Fibroblast of skin of left quadriceps (primary cell): Measurements from ENCODE around the gene NIM1K.
"Not testable (repeated sequence)": the region's sequence is repeated elsewhere in the genome, so short reads cannot be mapped to it uniquely, and the experiment has no call there.

ENCODE experiments used
- DNase-seq, 2 experiments: peaks; one replicate each; pipeline ENCODE4 v3.0.0-alpha.2; 2013; ENCODE audit warnings: low read depth in 2 of 2

The NIM1K gene

GRCh38 chr5:43190755-43191603, 1.0 kb upstream of the NIM1K start:
- DNase-seq = no peak

GRCh38 chr5:43192558-43193180, 644 bp downstream of the NIM1K start:
- no peak for DNase-seq

- DNase-seq = peak; percentile 86 to 88
These were observed 1.3 kb downstream of the NIM1K start for GRCh38 chr5:43193181-43193893.

- no peak for DNase-seq
These were observed 1.9 kb downstream of the NIM1K start for GRCh38 chr5:43193894-43194265.

- DNase-seq = no peak
These were observed 3.7 kb downstream of the NIM1K start for GRCh38 chr5:43195670-43196265.

GRCh38 chr5:43197535-43197934, 5.5 kb downstream of the NIM1K start:
- DNase-seq = no peak

GRCh38 chr5:43201442-43201841, 9.4 kb downstream of the NIM1K start:
- not testable (repeated sequence) for DNase-seq

GRCh38 chr5:43202380-43202779, 10.4 kb downstream of the NIM1K start:
- DNase-seq = no peak

GRCh38 chr5:43203373-43203772, 11.3 kb downstream of the NIM1K start:
- no peak for DNase-seq

GRCh38 chr5:43204958-43205357, 12.9 kb downstream of the NIM1K start:
- no peak for DNase-seq

GRCh38 chr5:43207601-43208000, 15.6 kb downstream of the NIM1K start:
- peak; percentile 36 to 42 for DNase-seq

- DNase-seq = no peak
These were observed 16.6 kb downstream of the NIM1K start for GRCh38 chr5:43208658-43209057.

- no peak for DNase-seq
These were observed 17.0 kb downstream of the NIM1K start for GRCh38 chr5:43209060-43209459.

- DNase-seq = no peak
These were observed 17.8 kb downstream of the NIM1K start for GRCh38 chr5:43209833-43210232.

- DNase-seq = no peak
These were observed 18.5 kb downstream of the NIM1K start for GRCh38 chr5:43210570-43210969.

GRCh38 chr5:43213951-43214350, 21.9 kb downstream of the NIM1K start:
- DNase-seq = no peak

GRCh38 chr5:43215073-43215631, 23.1 kb downstream of the NIM1K start:
- no peak for DNase-seq

- DNase-seq = no peak
These were observed 24.9 kb downstream of the NIM1K start for GRCh38 chr5:43216941-43217340.

GRCh38 chr5:43219120-43219519, 27.1 kb downstream of the NIM1K start:
- DNase-seq = no peak

- no peak for DNase-seq
These were observed 29.5 kb downstream of the NIM1K start for GRCh38 chr5:43221502-43221901.

GRCh38 chr5:43225649-43226245, 33.7 kb downstream of the NIM1K start:
- no peak for DNase-seq

- DNase-seq = peak in 1 of 2 experiments; percentile 20
These were observed 35.6 kb downstream of the NIM1K start for GRCh38 chr5:43227655-43228054.
